ENCODE data around the gene PRAMEF15.
"Not testable (repeated sequence)": the region's sequence is repeated elsewhere in the genome, so short reads cannot be mapped to it uniquely, and the experiment has no call there.

DNA sequence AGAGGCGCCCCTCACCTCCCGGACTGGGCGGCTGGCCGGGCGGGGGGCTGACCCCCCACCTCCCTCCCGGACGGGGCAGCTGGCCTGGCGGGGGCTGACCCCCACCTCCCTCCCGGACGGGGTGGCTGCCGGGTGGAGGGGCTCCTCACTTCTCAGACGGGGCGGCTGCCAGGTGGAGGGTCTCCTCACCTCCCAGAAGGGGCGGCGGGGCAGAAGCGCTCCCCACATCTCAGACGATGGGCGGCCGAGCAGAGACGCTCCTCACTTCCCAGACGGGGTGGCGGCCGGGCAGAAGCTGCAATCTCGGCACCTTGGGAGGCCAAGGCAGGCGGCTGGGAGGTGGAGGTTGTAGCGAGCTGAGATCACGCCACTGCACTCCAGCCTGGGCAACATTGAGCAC is 16.7 kb upstream of the PRAMEF15 start:
- TF ChIP-seq, protein P1, sequence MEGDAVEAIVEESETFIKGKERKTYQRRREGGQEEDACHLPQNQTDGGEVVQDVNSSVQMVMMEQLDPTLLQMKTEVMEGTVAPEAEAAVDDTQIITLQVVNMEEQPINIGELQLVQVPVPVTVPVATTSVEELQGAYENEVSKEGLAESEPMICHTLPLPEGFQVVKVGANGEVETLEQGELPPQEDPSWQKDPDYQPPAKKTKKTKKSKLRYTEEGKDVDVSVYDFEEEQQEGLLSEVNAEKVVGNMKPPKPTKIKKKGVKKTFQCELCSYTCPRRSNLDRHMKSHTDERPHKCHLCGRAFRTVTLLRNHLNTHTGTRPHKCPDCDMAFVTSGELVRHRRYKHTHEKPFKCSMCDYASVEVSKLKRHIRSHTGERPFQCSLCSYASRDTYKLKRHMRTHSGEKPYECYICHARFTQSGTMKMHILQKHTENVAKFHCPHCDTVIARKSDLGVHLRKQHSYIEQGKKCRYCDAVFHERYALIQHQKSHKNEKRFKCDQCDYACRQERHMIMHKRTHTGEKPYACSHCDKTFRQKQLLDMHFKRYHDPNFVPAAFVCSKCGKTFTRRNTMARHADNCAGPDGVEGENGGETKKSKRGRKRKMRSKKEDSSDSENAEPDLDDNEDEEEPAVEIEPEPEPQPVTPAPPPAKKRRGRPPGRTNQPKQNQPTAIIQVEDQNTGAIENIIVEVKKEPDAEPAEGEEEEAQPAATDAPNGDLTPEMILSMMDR (IDR thresholded peaks at IDR 0.05), result not testable (repeated sequence)
- TF ChIP-seq ZFX (IDR thresholded peaks at IDR 0.05; ENCODE audit: borderline replicate concordance), result not testable (repeated sequence)
